HepG2 (cell line): Measurements from ENCODE around the gene SEC14L1.

Experiments
- BRD4 ChIP-seq: sonication (generic); formaldehyde crosslinking; IDR thresholded peaks from 2 replicates; pipeline ENCODE4 v1.4.0; 2020; ENCODE audit warnings: missing genetic modification reagents
- CHD2 ChIP-seq: IDR thresholded peaks from 2 replicates; pipeline ENCODE4 v1.6.1; 2011; ENCODE audit warnings: low read depth, low read length, improper control_type of control experiment
- EP300 ChIP-seq, 3 experiments: sonication (generic) in 1 of 3; formaldehyde crosslinking in 1 of 3; IDR thresholded peaks; 2 replicates each; pipeline versions ENCODE4 v1.5.1 to v1.6.1; 2011 to 2020; ENCODE audit warnings: low read depth in 2 of 3, low read length in 2 of 3, borderline replicate concordance in 1 of 3, improper control_type of control experiment in 1 of 3, mild to moderate bottlenecking in 1 of 3, missing genetic modification reagents in 1 of 3, moderate library complexity in 1 of 3
- EZH2 ChIP-seq: conservative IDR thresholded peaks from 2 replicates; pipeline ENCODE4 v1.6.1; 2012; ENCODE audit warnings: mild to moderate bottlenecking, low read depth, low read length, moderate library complexity
- FOXA1 ChIP-seq, 2 experiments: fragments of 450-650 bp in 1 of 2; sonication (generic) in 1 of 2; formaldehyde crosslinking in 1 of 2; IDR thresholded peaks; 2 replicates each; pipeline versions ENCODE4 v1.4.0 to v1.6.1; 2016 to 2020; ENCODE audit warnings: missing genetic modification reagents in 1 of 2
- PTBP1 ChIP-seq: fragments of 200-400 bp; formaldehyde crosslinking; IDR thresholded peaks from 2 replicates; pipeline ENCODE4 v1.6.1; 2018; ENCODE audit warnings: low read length, low read depth; ENCODE audit not compliant: poor library complexity, severe bottlenecking
- SNRNP70 ChIP-seq: fragments of 200-400 bp; formaldehyde crosslinking; IDR thresholded peaks from 2 replicates; pipeline ENCODE4 v1.6.1; 2017; ENCODE audit warnings: mild to moderate bottlenecking, low read depth, low read length, moderate library complexity
- STAG1 ChIP-seq: sonication (generic); formaldehyde crosslinking; IDR thresholded peaks from 2 replicates; pipeline ENCODE4 v1.4.0; 2020; ENCODE audit warnings: missing genetic modification reagents
- TAF1 ChIP-seq: sonication (generic); formaldehyde crosslinking; IDR thresholded peaks from 2 replicates; pipeline ENCODE4 v1.4.0; 2020; ENCODE audit warnings: missing genetic modification reagents
- TCF7 ChIP-seq: sonication (generic); IDR thresholded peaks from 2 replicates; pipeline ENCODE4 v1.6.1; 2016; ENCODE audit warnings: antibody characterized with exemption, low read depth
- ZBTB39 ChIP-seq: sonication (generic); formaldehyde crosslinking; IDR thresholded peaks from 2 replicates; pipeline ENCODE4 v1.5.0; 2020; ENCODE audit warnings: missing genetic modification reagents
- ZSCAN9 ChIP-seq: IDR thresholded peaks from 2 replicates; pipeline ENCODE4 v1.6.1; 2016; ENCODE audit warnings: borderline replicate concordance
- TF ChIP-seq, protein P1 (sequence below): sonication (generic); formaldehyde crosslinking; IDR thresholded peaks from 2 replicates; pipeline ENCODE4 v1.4.0; 2020; ENCODE audit warnings: missing genetic modification reagents
- TF ChIP-seq, protein P2 (sequence below): sonication (generic); formaldehyde crosslinking; IDR thresholded peaks from 2 replicates; pipeline ENCODE4 v1.5.0; 2020; ENCODE audit warnings: mild to moderate bottlenecking, missing genetic modification reagents, moderate library complexity

GRCh38 chr17:77146882-77147281 is 6.1 kb downstream of the SEC14L1 start:
- TF ChIP-seq STAG1 (CRISPR knock-in tag) = no peak
- TF ChIP-seq, protein P1, sequence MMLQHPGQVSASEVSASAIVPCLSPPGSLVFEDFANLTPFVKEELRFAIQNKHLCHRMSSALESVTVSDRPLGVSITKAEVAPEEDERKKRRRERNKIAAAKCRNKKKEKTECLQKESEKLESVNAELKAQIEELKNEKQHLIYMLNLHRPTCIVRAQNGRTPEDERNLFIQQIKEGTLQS (CRISPR knock-in tag) = no peak
- TF ChIP-seq SNRNP70 = no peak
- no peak for TF ChIP-seq ZBTB39 (CRISPR knock-in tag)
- TF ChIP-seq TAF1 (CRISPR knock-in tag) = no peak
- TF ChIP-seq, protein P2, sequence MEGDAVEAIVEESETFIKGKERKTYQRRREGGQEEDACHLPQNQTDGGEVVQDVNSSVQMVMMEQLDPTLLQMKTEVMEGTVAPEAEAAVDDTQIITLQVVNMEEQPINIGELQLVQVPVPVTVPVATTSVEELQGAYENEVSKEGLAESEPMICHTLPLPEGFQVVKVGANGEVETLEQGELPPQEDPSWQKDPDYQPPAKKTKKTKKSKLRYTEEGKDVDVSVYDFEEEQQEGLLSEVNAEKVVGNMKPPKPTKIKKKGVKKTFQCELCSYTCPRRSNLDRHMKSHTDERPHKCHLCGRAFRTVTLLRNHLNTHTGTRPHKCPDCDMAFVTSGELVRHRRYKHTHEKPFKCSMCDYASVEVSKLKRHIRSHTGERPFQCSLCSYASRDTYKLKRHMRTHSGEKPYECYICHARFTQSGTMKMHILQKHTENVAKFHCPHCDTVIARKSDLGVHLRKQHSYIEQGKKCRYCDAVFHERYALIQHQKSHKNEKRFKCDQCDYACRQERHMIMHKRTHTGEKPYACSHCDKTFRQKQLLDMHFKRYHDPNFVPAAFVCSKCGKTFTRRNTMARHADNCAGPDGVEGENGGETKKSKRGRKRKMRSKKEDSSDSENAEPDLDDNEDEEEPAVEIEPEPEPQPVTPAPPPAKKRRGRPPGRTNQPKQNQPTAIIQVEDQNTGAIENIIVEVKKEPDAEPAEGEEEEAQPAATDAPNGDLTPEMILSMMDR (CRISPR knock-in tag) = no peak
- TF ChIP-seq EP300 (IDR thresholded peaks at IDR 0.05; ENCODE audit: low read depth in 2 of 2, low read length in 2 of 2) = no peak
- no peak for TF ChIP-seq EP300 (CRISPR knock-in tag; IDR thresholded peaks at IDR 0.05; ENCODE audit: borderline replicate concordance)
- TF ChIP-seq BRD4 (CRISPR knock-in tag) = no peak
- no peak for TF ChIP-seq ZSCAN9 (CRISPR knock-in tag)
- no peak for TF ChIP-seq PTBP1
- no peak for TF ChIP-seq TCF7
- TF ChIP-seq CHD2 = no peak
- no peak for TF ChIP-seq FOXA1 (IDR thresholded peaks at IDR 0.05)
- TF ChIP-seq FOXA1 (CRISPR knock-in tag; IDR thresholded peaks at IDR 0.05) = no peak
- TF ChIP-seq EZH2 = no peak
